Activated CD8-positive, alpha-beta memory T cell treated with anti-CD3 and anti-CD28 coated beads, Interleukin-2, amount 50 U/mL, for 24 hours (primary cell): ENCODE measurements around the gene MED15.
"Not testable (repeated sequence)": the region's sequence is repeated elsewhere in the genome, so short reads cannot be mapped to it uniquely, and the experiment has no call there.

Source experiments
- DNase-seq: peaks from one replicate; pipeline ENCODE4 v3.0.0-alpha.2; 2020; ENCODE audit errors: extremely low read depth

MED15 gene

DNA sequence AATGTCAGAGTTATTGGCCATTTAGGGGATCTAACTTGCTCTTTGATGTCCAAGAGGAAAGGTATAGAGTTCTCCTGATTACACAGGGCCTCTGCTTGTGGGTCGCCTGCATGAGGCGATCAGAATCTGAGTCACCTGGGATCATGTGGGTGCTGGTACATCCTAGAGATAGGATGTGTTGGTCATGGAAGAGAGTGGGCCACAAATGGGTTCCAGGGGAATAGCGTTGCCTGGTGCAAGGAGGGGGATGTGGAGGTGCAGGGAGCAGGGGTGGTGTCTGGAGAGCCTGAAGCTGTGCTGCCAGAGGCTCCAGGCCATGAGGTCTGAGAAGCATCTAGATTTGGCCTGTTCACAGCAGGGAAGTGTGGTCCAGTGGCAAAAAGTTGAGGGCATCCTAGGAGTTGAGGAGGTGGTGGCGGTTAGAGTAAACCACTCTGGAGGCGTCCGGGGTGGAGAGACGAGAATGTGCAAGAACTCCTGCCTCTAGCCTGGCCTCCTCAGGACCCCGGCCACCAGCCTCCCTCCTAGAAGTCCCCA is 92.8 kb downstream of the MED15 start:
- DNase-seq: no peak

- no peak for DNase-seq
Observed at GRCh38 chr22:20601308-20601707, 93.9 kb downstream of the MED15 start.

DNA sequence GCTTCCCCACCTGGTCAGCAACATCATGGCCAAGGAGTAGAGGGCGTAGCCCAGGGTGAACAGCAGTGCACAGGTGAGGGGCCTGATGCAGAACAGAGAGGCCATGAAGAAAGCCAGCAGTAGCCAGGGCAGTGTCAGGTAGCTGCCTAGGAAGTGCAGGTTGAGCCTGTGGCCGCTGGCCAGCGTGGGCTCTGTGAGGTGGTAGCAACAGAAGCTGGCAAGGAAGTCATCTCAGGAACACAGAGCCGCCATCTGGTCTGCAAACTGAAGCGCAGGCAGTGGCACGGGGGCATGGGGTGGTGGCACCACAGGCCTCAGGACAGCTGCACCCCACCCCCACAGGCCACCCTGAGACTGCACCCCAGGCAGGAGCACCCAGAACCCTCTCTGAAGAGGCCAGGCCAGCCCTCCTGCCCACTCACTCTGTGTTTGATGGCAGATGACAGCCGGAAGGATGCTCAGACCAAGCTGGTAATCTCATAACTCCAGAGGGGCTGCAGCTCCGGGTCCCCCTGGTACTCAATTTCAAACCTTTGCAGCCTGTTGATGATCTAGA is 95.3 kb downstream of the MED15 start:
- DNase-seq: no peak

- DNase-seq: no peak
Observed at GRCh38 chr22:20604092-20604747, 96.8 kb downstream of the MED15 start.

DNA sequence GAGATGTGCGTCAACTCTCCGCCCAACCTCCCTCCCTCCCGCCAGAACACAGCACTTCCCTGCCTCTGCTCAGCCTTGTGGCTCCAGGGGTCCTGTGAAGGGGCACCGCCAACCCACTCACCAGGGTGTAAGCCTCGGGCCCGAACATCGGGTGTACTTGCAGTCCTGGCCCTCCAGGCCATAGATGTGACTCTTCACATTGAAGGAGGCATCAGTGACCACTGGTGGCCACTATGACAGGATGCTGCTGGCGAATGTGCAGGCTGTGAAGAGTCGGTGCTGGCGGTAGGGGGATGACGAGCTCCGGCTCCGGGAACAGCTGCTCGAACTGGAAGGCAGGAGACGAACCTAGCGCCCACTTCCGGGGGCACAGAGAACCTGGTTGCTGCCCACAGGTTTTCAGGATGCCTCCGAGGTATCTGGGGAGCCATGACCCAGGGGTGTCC is 97.4 kb downstream of the MED15 start:
- no peak for DNase-seq

- DNase-seq: no peak
Observed at GRCh38 chr22:20605328-20605727, 97.9 kb downstream of the MED15 start.

GRCh38 chr22:20606041-20606783 is 98.8 kb downstream of the MED15 start:
- peak; percentile 23 for DNase-seq

DNA sequence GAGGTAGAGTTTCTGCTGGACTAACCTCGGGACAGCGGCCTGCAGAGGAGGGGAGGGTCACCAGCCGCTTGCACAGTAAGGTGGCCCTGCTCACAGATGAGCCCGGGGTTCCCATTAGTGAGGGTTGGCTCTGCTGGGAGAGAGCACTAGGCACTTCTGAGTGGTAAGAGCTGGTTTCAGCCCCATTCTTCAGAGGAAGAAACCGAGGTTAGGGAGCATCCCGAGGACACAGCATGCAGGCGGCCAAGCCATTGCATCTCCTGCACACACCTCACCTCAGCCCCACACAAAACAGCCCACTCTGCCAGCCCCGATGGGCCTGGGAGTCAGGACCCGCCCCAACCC is 99.3 kb downstream of the MED15 start:
- DNase-seq: no peak

DNA sequence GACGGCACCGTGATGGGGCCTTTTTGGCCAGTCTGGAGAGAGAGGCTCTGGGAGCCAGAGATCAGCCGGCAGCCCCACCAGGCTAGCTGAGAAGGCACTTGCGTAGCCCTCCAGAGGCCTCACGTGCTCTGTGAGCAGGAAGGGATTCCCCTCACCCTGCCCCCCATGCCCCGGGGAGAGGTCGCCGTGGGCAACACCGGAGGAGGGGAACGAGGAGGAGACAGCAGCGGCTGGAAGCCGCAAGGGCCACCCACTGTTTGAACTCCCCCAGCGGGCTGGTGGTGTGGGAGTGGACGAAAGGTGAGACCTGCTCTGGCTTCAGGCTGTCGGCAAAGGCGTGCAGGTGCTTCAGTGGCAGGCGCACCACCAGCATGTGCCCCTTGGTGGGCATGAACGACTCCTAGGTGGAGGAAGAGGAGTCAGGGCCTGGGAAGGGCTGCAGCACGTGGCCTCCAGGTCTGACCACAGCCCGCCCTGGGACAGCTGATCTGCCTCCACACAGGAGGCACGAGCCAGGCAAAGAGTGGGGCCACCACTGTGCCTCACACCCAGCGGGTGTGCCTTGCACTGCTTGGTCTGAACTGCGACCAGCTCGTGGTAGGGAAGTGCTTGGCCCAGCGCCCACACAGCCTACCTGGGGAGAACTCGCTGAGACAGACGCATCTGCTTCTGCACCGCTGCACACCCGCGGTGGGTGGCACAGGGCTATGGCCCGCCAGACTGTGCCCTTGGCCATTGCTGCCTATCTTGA is 99.9 kb downstream of the MED15 start:
- DNase-seq: no peak

GRCh38 chr22:20610243-20610686 is 102.9 kb downstream of the MED15 start:
- DNase-seq: no peak

GRCh38 chr22:20610757-20611156 is 103.3 kb downstream of the MED15 start:
- DNase-seq: no peak

DNA sequence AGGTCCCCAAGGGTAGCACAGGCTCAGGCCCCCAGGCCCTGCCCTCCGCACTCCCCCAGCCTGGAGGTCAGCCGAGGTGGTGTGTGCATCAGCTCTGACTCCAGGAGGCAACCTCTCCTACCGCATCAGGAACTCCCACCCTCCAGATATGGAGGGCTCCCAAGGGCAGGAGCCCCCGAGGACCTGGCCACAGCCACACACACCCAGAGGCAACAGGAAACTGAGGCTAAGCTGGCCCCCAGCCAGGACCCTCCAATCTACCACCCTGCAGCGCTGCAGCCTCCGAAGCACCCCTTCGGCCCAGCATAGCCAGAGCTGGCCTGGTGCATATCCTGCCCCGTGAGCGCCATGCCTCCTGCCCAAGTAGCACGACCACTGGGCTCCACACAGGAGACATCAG is 104.0 kb downstream of the MED15 start:
- no peak for DNase-seq

DNA sequence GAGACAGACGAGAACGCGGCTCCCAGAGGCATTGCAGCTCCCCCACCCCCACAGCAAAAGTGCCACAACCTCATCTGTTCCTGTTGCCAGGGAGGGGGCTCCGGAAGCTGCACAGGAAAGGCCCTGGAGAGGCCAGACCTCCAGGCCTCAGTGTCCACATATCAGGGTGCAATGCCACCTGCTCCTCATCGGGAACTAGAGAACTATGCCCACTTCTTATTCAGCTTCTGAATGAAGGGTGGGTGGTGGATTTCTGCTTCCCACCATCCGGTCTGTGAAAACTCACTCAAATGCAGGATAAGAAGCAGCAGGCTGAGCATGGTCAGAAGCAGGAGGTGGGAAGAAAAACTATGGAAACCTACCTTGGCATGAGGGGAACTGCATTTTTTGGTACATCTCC is 105.9 kb downstream of the MED15 start:
- no peak for DNase-seq

DNA sequence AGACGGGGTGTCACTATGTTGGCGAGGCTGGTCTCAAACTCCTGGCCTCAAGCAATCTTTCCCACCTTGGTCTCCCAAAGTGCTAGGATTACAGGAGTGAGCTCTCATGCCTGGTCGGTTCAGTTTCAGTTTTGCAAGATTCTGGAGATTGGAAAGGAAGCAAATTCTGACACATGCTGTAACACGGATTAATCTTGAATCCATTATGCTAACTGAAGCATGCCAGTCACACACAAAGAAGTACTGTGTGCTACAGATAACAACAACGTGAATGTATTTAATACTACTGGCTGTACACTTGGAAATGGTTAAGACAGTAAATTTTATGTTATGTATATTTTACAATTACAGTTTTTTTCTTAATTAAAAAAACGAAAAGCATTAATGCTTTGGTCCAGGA is 107.6 kb downstream of the MED15 start:
- DNase-seq: no peak

DNA sequence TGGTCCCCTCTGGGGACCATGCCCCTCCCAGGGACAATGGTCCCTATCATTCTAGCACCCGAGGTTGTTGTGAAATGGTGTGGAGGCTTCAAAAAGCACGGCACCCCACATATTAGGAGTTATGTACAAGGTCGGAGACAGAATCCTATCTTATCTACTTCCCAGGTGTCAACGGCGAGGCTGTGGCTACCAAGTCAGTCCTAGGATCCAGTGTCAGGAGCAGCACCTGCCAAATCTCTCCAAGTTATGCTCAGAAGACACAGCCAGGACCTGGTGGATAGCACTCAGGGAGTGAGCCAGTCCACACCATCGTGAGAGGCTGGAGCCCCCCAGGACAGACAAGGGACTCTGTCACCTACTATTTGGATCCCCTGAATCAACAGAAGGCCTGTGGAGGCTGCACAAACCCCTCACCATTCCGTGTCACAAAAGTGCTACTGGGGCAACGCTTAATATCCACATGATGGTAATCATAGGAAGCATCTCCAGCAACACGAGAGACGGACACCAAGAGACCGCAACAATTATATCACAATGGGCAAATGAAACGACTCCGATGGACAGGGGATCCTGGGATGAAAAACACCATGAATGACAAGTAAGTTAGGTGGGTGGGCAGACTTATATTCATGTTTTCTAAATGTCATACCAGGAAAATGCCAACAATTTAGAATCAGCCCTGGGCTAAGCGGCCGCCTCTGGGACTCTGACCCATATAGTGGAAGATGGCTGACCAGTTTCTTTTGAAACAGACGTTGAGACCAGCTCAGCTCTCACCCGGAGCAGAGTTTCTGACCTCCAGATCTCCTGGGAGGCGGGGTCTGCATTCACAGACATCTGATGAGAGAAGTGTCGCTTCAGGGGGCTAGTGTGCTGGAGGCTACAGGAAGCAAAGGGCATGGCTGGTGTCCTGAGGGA is 108.4 kb downstream of the MED15 start:
- no peak for DNase-seq

DNA sequence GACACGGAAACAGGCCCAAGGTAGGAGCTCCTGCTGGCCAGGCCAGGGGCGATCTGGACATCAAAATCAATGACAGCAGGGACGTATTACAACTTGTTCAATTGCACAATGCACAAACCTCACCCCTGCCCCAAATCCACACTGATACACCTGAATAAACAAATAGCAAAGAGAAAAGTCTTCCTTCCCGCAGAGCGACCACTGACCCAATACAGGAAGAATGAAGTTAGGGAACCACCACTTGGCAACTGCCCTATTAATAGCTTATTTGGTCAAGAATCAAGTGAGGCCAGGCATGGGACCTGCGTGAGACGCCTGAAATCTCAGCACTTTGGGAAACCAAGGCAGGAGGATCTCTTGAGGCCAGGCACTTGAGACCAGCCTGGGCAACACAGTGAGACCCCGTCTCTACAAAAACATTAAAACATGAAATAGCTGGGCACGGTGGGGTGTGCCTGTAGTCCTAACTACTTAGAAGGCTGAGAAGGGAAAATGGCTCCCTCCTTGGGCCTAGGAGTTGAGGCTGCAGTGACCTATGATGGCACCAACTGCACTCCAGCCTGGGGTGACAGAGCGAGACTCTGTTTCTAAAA is 109.1 kb downstream of the MED15 start:
- no peak for DNase-seq

GRCh38 chr22:20618488-20618887 is 111.1 kb downstream of the MED15 start:
- no peak for DNase-seq

DNA sequence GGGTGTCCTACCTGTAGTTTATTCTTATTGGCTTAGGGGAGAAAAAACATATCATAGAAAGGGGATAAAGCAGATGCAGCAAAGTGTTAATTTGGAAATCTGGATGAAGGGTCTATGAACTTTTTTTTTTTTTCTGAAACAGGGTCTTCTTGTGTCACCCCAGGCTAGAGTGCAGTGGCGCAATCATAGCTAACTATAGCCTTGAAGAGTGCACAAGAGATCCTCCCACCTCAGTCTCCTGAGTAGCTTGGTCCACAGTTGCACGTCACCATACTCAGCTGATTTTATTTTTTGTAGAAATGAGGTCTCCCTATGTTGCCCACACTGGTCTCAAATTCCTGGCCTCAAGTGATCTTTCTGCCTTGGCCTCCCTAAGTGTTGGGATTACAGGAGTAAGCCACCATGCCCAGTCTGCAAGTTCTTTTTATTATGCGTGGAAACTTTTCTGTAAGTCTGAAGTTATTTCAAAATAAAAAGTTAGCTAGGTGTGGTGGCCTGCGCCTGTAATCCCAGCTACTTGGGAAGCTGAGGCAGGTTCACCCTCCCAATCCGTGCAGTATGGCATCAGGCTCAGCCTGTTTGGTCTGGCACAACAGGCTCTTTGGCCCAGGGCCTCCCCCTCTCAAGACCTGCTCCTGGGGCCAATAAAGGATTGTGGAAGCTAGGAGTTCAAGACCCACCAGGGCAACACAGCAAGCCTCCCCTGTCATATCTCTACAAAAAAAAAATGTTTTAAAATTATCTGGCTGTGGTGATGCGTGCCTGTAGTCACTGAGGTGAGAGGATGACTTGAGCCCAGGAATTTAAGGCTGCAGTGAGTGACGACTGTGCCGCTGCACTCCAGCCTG is 111.9 kb downstream of the MED15 start:
- DNase-seq: no peak

- not testable (repeated sequence) for DNase-seq
Observed at GRCh38 chr22:20619893-20620194, 112.4 kb downstream of the MED15 start.

DNA sequence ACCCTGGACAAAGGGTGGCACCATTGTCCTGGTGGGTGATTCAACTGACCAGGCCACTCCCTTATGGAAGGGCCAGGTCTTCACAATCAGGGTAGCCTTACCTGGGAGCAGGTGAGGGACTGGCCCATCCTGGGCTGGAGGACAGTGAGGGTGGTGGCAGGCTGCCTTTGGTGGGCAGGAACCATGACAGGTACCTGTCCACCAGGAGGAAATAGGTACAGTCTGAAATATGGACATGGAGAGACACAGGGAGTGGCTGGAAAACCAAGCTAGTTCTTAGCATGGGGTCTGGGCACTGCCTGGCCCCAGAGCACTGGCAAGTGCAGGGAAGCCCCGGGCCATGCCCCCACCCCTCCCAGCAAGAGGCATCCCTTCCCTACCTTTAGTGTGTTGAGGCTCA is 113.8 kb downstream of the MED15 start:
- DNase-seq: no peak
